ENCODE data around the gene FBXO36. TPM values are rescaled to one million over a fixed set of nuclear protein-coding genes. Genes with fewer than 3 reads are reported as not detected.
"Not testable (repeated sequence)": the region's sequence is repeated elsewhere in the genome, so short reads cannot be mapped to it uniquely, and the experiment has no call there.

The FBXO36 gene
- total RNA-seq, 1 donor from 2014 or later: 0.77 TPM

DNA sequence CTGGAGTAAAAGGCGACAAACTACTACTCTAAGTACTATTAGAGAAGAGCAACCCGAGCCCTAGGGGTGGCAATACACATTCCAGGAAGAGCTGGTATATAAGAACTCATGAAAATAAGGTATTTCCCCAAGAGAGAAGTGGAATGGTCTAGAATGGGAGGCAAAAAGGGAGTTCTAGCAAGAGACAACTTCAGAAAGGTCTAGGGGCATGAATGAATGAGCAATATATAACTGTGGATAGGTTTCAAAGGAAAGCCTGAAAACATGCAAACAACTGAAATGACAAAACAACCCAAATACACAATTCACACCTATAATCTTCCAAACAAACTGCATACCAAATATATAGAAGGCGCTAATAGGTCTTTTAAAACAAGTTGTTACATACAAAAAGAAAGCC, 22.7 kb upstream of the FBXO36 start:
- Mint-ChIP-seq H3K27ac (no peak overlapping the region), H3K36me3 (ENCODE audit: low read depth) (peaks cover 24% of the 10 kb centered on the region), H3K9me3 (no peaks in the 10 kb centered on the region), H3K4me1 (peaks cover 25% of the 10 kb centered on the region), H3K4me3 (no peak overlapping the region), H3K27me3 (no peaks in the 10 kb centered on the region)
- intact Hi-C loops (cut with micrococcal nuclease): no loop called here
- no peak for DNase-seq

DNA sequence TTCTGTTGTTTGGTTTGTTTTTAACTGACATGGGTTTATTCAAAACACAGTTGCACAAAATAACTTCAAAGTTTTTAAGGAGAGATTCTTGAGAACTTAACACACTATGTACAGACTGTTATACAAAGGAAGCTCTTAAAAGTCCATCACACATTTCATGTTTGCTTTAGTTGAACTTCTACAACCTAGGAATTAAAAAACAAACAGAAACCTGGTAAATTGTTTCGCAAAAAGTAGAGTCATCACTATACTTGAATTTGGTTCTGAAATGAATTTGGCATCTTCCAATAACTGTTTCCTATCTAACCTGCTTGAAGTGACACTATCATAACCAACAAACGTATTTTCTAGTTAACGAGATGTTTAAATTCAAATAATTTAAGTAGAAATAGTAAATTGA, 22.3 kb upstream of the FBXO36 start:
- H3K4me1 Mint-ChIP-seq: peaks cover 25% of the 10 kb centered on the region

GRCh38 chr2:229900514-229900913, 21.8 kb upstream of the FBXO36 start:
- Mint-ChIP-seq H3K36me3 (ENCODE audit: low read depth) (peaks cover 32% of the 10 kb centered on the region), H3K4me1 (peaks cover 29% of the 10 kb centered on the region)
- H3K27me3 Mint-ChIP-seq; DNase-seq; H3K27ac Mint-ChIP-seq; H3K4me3 Mint-ChIP-seq; intact Hi-C loops (cut with micrococcal nuclease); H3K9me3 Mint-ChIP-seq: not testable (repeated sequence)

More for the DNA sequence above, 22.3 kb upstream of the FBXO36 start:
- no peak overlapping the region for H3K4me3 Mint-ChIP-seq
- no peaks in the 10 kb centered on the region for H3K9me3 Mint-ChIP-seq
- no peak for DNase-seq
- H3K36me3 Mint-ChIP-seq (ENCODE audit: low read depth): peaks cover 27% of the 10 kb centered on the region
- intact Hi-C loops (cut with micrococcal nuclease): no loop called here
- H3K27ac Mint-ChIP-seq: no peak overlapping the region
- H3K27me3 Mint-ChIP-seq: no peaks in the 10 kb centered on the region

DNA sequence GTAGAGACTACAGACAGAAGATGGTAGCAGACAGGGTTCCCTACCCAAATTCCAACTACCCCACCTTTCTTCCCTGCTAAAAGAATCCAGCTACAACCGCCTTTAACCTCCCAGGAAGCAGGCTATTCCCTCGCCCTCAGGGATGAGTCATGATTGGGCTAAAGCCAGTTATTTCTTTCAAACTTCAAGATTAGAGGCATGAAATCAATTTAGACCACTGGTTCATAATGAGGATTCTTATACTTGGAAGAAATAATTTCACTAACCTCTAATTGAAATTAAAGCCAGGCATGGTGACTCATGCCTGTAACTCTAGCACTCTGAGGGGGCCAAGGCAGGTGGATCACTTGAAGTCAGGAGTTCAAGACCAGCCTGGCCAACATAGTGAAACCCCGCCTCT, 20.5 kb upstream of the FBXO36 start:
- intact Hi-C loops (cut with micrococcal nuclease): no loop called here

DNA sequence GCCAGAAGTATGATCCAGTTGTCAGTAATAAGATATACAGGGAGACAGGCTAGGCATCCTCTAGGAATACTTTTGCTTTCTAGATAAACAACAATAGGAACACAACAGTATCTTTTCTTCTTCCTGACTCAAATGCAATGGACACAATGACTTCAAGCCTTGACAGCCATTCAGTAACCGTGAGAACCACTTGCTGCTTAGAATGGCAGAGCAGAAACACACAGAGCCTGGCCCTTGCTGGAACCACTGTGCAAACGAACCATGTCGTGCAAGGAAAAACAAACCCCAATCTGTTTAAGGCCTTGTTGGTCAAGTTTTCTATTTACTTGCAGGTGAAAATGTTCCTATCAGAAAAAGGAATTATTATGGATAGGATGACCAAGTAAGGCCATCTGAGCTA, 19.3 kb upstream of the FBXO36 start:
- Mint-ChIP-seq H3K4me3 (no peak overlapping the region), H3K9me3 (no peaks in the 10 kb centered on the region), H3K27me3 (no peaks in the 10 kb centered on the region), H3K4me1 (peaks cover 26% of the 10 kb centered on the region), H3K36me3 (ENCODE audit: low read depth) (peaks cover 40% of the 10 kb centered on the region), H3K27ac (peak overlapping the region; percentile 45)
- DNase-seq: no peak
- intact Hi-C loops (cut with micrococcal nuclease): no loop called here

More for the DNA sequence above, 20.5 kb upstream of the FBXO36 start:
- peaks cover 32% of the 10 kb centered on the region for H3K36me3 Mint-ChIP-seq (ENCODE audit: low read depth)
- no peaks in the 10 kb centered on the region for H3K9me3 Mint-ChIP-seq
- no peak for DNase-seq
- no peaks in the 10 kb centered on the region for H3K27me3 Mint-ChIP-seq
- H3K4me1 Mint-ChIP-seq: peaks cover 29% of the 10 kb centered on the region
- no peak overlapping the region for H3K4me3 Mint-ChIP-seq
- no peak overlapping the region for H3K27ac Mint-ChIP-seq

DNA sequence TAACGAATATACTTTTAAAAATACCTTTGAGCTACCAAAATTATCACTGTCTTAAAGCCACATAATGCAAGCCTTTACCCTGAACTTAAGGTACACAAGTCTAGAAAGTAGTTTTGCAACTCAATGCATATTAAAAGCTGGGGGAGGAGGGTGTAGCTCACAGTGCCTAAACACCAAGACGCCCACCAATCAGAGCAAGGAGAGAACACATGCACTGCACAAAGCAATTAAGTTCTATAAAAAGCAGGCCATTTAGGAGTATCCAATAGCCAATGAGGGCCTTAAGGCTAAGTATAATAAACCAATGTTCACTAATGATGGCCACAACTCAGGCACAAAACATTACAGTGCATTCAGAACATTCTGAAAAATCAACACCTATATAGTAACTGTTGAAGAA, 16.7 kb upstream of the FBXO36 start:
- no peak overlapping the region for H3K27ac Mint-ChIP-seq
- intact Hi-C loops (cut with micrococcal nuclease): no loop called here

GRCh38 chr2:229909090-229909489, 13.2 kb upstream of the FBXO36 start:
- H3K27ac Mint-ChIP-seq: no peak overlapping the region
- H3K4me1 Mint-ChIP-seq: peaks cover 31% of the 10 kb centered on the region
- peaks cover 28% of the 10 kb centered on the region for H3K36me3 Mint-ChIP-seq (ENCODE audit: low read depth)
- DNase-seq: no peak
- no peaks in the 10 kb centered on the region for H3K27me3 Mint-ChIP-seq
- no peak overlapping the region for H3K4me3 Mint-ChIP-seq
- intact Hi-C loops (cut with micrococcal nuclease): no loop called here
- H3K9me3 Mint-ChIP-seq: no peaks in the 10 kb centered on the region

More for the DNA sequence above, 16.7 kb upstream of the FBXO36 start:
- peaks cover 23% of the 10 kb centered on the region for H3K4me1 Mint-ChIP-seq
- H3K36me3 Mint-ChIP-seq (ENCODE audit: low read depth): peaks cover 37% of the 10 kb centered on the region
- H3K4me3 Mint-ChIP-seq: no peak overlapping the region
- no peak for DNase-seq
- no peaks in the 10 kb centered on the region for H3K9me3 Mint-ChIP-seq
- H3K27me3 Mint-ChIP-seq: no peaks in the 10 kb centered on the region

DNA sequence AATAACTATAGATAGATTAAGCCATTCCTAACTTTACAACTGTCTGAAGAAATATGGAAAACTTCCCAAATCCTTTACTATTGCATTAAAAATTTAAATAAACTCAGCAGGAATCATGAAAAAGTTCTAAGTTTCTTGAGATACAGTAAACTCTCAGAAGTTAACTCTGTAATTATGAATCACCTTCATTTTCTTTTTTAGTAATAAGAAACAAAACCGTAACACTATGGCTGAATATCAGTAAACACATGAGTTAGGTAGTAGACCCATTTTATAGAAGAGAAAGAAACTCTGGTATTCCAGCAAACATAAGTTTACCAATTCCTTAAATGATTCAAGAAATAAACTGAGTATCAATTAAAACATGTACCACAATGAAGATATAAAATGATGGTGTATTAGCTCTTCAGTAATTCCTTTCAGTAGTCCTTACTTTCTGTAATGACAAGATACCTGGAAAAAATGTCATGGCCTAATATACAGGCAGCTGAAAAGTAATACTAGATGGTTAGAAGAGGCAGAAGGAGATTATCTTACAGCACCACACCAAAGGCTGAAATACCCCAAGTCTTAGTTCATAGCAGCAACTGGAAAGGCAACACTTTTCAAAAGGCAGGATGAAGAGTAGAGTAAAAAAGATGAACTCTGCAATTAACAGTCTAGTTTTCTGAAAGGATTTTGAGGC, 12.0 kb upstream of the FBXO36 start:
- Mint-ChIP-seq H3K27ac (peak overlapping the region; percentile 5), H3K4me3 (no peak overlapping the region), H3K4me1 (peaks cover 33% of the 10 kb centered on the region), H3K27me3 (no peaks in the 10 kb centered on the region), H3K36me3 (ENCODE audit: low read depth) (peaks cover 26% of the 10 kb centered on the region), H3K9me3 (no peaks in the 10 kb centered on the region)
- no peak for DNase-seq
- intact Hi-C loops (cut with micrococcal nuclease): loop anchor here (1.0 to 2.0 kb wide), 2 partner anchors 12 to 109 kb away; partner anchors contain the start of genes FBXO36 and TRIP12

- DNase-seq: no peak
- intact Hi-C loops (cut with micrococcal nuclease): loop anchor here (1.0 to 2.0 kb wide), 2 partner anchors 11 to 110 kb away; partner anchors contain the start of genes FBXO36 and TRIP12
- Mint-ChIP-seq H3K9me3 (no peaks in the 10 kb centered on the region), H3K36me3 (ENCODE audit: low read depth) (peaks cover 25% of the 10 kb centered on the region), H3K4me3 (no peak overlapping the region), H3K27me3 (no peaks in the 10 kb centered on the region), H3K4me1 (peaks cover 30% of the 10 kb centered on the region), H3K27ac (peak overlapping the region; percentile 32)
Observed at GRCh38 chr2:229910832-229911412, 11.4 kb upstream of the FBXO36 start.

DNA sequence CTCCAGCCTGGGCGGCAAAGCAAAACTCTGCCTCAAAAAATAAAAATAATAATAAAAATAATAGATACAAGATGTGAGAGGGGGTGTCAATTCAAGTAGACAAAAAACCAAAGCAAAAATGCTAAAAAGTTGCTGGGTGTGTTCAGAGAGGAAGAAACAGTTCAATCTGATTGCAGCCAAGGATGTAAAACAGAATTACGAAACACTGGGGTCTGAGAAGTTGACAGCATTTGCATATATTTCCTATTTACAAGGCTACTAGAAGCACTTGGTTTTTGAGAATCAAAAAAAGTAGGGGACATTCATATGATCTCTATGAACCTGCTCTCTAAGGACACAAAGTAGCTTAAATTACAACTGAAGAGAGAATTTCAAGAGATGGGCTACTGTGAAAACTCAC, 8.1 kb upstream of the FBXO36 start:
- no peaks in the 10 kb centered on the region for H3K27me3 Mint-ChIP-seq
- no peak for DNase-seq
- no peak overlapping the region for H3K4me3 Mint-ChIP-seq
- no peaks in the 10 kb centered on the region for H3K9me3 Mint-ChIP-seq
- H3K27ac Mint-ChIP-seq: no peak overlapping the region
- intact Hi-C loops (cut with micrococcal nuclease): no loop called here
- peaks cover 34% of the 10 kb centered on the region for H3K36me3 Mint-ChIP-seq (ENCODE audit: low read depth)
- H3K4me1 Mint-ChIP-seq: peaks cover 35% of the 10 kb centered on the region

GRCh38 chr2:229917793-229918192, 4.5 kb upstream of the FBXO36 start:
- H3K9me3 Mint-ChIP-seq: no peaks in the 10 kb centered on the region
- no peaks in the 10 kb centered on the region for H3K27me3 Mint-ChIP-seq
- intact Hi-C loops (cut with micrococcal nuclease): no loop called here
- H3K36me3 Mint-ChIP-seq (ENCODE audit: low read depth): peaks cover 49% of the 10 kb centered on the region
- peaks cover 34% of the 10 kb centered on the region for H3K4me1 Mint-ChIP-seq
- DNase-seq: no peak
- H3K27ac Mint-ChIP-seq: no peak overlapping the region
- H3K4me3 Mint-ChIP-seq: no peak overlapping the region

DNA sequence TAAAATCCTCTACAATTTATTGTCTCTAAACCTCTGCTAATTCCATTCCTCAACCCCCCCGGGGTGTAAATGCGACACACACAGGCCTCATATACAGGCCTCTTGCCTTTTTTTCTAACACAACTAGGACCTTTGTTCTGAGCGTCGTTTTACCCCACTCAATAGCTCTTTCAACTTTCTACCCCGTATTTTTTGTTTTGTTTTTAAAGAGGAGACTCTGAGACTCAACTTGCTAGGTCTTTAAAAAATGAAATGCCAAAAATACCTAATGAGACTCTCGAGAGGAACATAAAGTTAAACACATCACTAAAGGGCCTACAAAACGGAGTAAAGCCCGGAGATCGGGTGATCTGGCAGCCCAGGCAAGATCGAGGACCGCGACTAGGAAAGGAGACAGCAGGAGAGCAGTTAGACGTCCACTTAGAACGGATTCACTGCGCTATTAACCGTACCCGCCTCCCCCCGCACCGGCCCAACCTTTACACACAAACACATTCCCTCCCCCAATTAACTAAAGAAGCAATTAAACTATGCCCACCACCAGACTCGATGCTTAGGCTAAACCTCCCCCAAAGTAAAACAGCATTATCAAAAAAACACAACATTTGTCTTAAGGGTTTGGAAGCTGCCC, 2.2 kb upstream of the FBXO36 start:
- H3K27ac Mint-ChIP-seq: peak overlapping the region; percentile 99
- intact Hi-C loops (cut with micrococcal nuclease): loop anchor here (5.0 to 10.0 kb wide), 2 partner anchors 138 to 495 kb away; partner anchors contain the start of gene SP100
- H3K9me3 Mint-ChIP-seq: no peaks in the 10 kb centered on the region
- peak overlapping the region; percentile 100 for H3K4me3 Mint-ChIP-seq
- peak; percentile 77 for DNase-seq
- H3K36me3 Mint-ChIP-seq (ENCODE audit: low read depth): peaks cover 40% of the 10 kb centered on the region
- no peaks in the 10 kb centered on the region for H3K27me3 Mint-ChIP-seq
- H3K4me1 Mint-ChIP-seq: peaks cover 31% of the 10 kb centered on the region

GRCh38 chr2:229921101-229921891, 1.0 kb upstream of the FBXO36 start:
- Mint-ChIP-seq H3K4me1 (peaks cover 34% of the 10 kb centered on the region), H3K27me3 (no peaks in the 10 kb centered on the region), H3K4me3 (peak overlapping the region; percentile 100), H3K36me3 (ENCODE audit: low read depth) (peaks cover 37% of the 10 kb centered on the region), H3K9me3 (no peaks in the 10 kb centered on the region), H3K27ac (peak overlapping the region; percentile 99)
- DNase-seq: peak; percentile 89
- intact Hi-C loops (cut with micrococcal nuclease): loop anchor here (5.0 to 10.0 kb wide), 2 partner anchors 139 to 494 kb away; partner anchors contain the start of gene SP100
